Activated CD4-positive, alpha-beta T cell treated with anti-CD3 and anti-CD28 coated beads, Interleukin-2, Interleukin-4, amounts not matched to agents 100 ng/mL and 50 ng/mL, durations not matched to agents 16 hours and 8 hours (primary cell): ENCODE results near the gene SMAD7.
"Not testable (repeated sequence)": the region's sequence is repeated elsewhere in the genome, so short reads cannot be mapped to it uniquely, and the experiment has no call there.

Experiments
- DNase-seq: peaks from one replicate; pipeline ENCODE4 v3.0.0-alpha.2; 2020; ENCODE audit warnings: low spot score

The SMAD7 gene

GRCh38 chr18:48877941-48878340 is 72.8 kb downstream of the SMAD7 start:
- DNase-seq: no peak

DNA sequence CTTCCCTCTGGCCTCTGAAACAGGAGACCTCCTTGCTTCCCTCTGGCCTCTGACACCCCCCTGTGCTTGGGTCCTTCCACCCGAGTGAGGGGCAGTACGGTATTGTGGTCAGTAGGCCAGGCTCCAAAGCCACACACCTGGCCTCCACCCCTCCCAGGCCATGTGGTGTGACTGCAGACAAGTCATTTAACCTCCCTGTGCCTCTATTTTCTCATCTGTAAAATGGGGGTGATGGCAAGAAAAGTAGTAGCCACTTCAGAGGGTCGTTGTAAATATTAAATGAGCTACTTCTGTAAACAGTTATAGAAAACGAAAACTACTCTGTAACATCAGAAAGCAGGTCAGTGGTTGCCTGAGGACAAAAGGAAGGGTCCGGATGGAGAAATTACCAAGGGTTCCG is 74.2 kb downstream of the SMAD7 start:
- DNase-seq: no peak

GRCh38 chr18:48875942-48876511 is 74.7 kb downstream of the SMAD7 start:
- DNase-seq: no peak

DNA sequence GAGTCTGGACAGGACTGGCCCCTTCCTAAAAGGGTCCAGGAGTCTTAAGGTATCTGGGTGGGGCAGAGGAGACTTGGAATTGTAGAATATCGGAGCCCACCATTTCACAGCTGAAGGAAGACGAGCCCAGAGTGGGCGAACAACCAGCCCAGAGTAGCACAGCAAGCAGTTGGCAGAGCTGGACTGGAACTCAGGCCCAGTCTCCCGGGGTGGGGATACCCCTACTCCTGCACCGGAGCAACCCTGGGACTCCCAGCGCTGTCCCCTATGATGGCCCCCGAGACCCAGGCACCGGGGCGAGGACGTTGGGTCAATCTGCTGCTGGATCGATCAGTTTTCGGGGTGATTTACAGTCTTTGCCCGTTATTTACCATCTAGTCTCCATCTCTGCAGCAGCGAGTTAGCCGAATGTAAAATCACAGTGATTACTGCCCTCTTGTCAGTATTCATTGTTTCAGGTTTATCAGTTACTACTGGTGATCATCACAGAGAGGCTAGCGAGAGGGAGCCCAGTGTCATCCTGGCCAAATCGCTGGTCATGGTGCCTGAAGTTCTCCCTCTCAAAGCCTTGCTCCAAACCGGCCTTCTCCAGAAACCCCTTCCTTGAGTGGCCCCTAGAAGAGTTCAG is 75.3 kb downstream of the SMAD7 start:
- DNase-seq: no peak

GRCh38 chr18:48874701-48875162 is 76.0 kb downstream of the SMAD7 start:
- no peak for DNase-seq

DNA sequence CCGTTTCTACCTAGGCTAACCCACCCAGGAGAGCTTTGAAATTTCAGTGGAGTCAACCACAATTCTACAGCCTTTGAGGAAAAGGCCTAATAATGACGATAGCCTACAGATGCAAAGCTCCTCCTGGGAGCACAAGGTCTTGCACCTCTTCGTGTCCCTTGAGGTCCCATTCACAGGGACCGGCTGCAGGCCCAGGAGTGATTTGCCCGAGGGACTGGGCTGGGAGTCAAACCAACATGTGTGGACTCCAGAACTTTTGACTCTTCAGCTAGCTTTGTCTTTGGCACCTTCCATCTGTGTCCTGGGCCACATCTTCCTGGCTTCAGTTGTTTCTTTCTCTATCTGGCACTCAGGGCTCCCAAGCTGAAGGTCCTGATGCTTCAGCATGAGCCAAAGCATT is 76.5 kb downstream of the SMAD7 start:
- DNase-seq: no peak

- DNase-seq: no peak
These were observed 78.3 kb downstream of the SMAD7 start for GRCh38 chr18:48872234-48873145.

- DNase-seq: no peak
These were observed 79.2 kb downstream of the SMAD7 start for GRCh38 chr18:48871391-48872166.

DNA sequence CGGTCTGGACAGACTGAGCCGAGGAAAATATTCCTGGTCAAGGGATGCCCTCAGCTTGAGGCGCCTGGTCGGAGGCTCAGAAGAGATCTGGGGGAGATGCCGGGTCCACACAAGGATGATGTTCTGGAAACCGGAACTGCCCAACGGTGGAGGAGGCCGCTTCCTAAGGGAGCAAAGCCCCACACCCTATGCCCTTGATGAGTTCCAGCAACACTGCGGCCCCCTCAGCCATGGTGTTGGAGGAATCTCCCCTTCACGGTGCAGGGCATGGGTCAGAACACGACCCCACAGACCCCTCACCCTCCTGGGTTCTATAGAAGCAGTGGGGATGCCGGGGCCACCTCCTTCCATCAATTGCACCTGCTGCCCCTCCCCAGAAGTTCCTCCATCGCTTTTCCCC is 79.8 kb downstream of the SMAD7 start:
- not testable (repeated sequence) for DNase-seq
